HG03460 (cell line): ENCODE measurements around the gene HPSE2.
"Not testable (repeated sequence)": the region's sequence is repeated elsewhere in the genome, so short reads cannot be mapped to it uniquely, and the experiment has no call there.

Experiments used
- ATAC-seq: cut with Tn5 transposase; IDR thresholded peaks from one replicate; pipeline ENCODE4 v1.9.1; 2021; ENCODE audit not compliant: unreplicated experiment

Gene HPSE2

GRCh38 chr10:99235658-99236626 is at the start of gene HPSE2:
HPSE2 (minus strand) TSS chr10:99235852.
- ATAC-seq = no peak

GRCh38 chr10:99280472-99280871 is 44.8 kb upstream of the HPSE2 start:
- peak; percentile 62 for ATAC-seq

GRCh38 chr10:99279626-99280111 is 44.0 kb upstream of the HPSE2 start:
- ATAC-seq = peak; percentile 37

GRCh38 chr10:99276848-99277486 is 41.3 kb upstream of the HPSE2 start:
- no peak for ATAC-seq

GRCh38 chr10:99266383-99266782 is 30.7 kb upstream of the HPSE2 start:
- ATAC-seq = no peak

GRCh38 chr10:99248824-99249223 is 13.2 kb upstream of the HPSE2 start:
- ATAC-seq = no peak

GRCh38 chr10:99247893-99248292 is 12.2 kb upstream of the HPSE2 start:
- not testable (repeated sequence) for ATAC-seq

- no peak for ATAC-seq
Measured at GRCh38 chr10:99236627-99237309, 1.1 kb upstream of the HPSE2 start.

- ATAC-seq = no peak
Measured at GRCh38 chr10:99234791-99235657, 628 bp downstream of the HPSE2 start.

GRCh38 chr10:99234041-99234790 is 1.4 kb downstream of the HPSE2 start:
- peak; percentile 98 for ATAC-seq

- ATAC-seq = no peak
Measured at GRCh38 chr10:99233689-99234037, 2.0 kb downstream of the HPSE2 start.

GRCh38 chr10:99233000-99233688 is 2.5 kb downstream of the HPSE2 start:
- no peak for ATAC-seq

- ATAC-seq = no peak
Measured at GRCh38 chr10:99232360-99232999, 3.2 kb downstream of the HPSE2 start.

- ATAC-seq = no peak
Measured at GRCh38 chr10:99224766-99225165, 10.9 kb downstream of the HPSE2 start.

GRCh38 chr10:99207340-99207739 is 28.3 kb downstream of the HPSE2 start:
- ATAC-seq = no peak

GRCh38 chr10:99203310-99203709 is 32.3 kb downstream of the HPSE2 start:
- ATAC-seq = no peak

- ATAC-seq = no peak
Measured at GRCh38 chr10:99172950-99173349, 62.7 kb downstream of the HPSE2 start.

- no peak for ATAC-seq
Measured at GRCh38 chr10:99172128-99172738, 63.4 kb downstream of the HPSE2 start.
